Stimulated activated CD8-positive, alpha-beta memory T cell treated with anti-CD3 and anti-CD28 coated beads, Interleukin-4, amount 100 ng/mL, for 4 hours (primary cell): Measurements from ENCODE around the gene HSD11B1.

ENCODE experiments used
- DNase-seq, 2 donors: peaks; one replicate each; pipeline ENCODE4 v3.0.0-alpha.2; 2020; ENCODE audit warnings: low read depth in 2 of 2, low spot score in 1 of 2

Gene HSD11B1

GRCh38 chr1:209780268-209780667, 75.6 kb downstream of the HSD11B1 start:
- no peak for DNase-seq

DNA sequence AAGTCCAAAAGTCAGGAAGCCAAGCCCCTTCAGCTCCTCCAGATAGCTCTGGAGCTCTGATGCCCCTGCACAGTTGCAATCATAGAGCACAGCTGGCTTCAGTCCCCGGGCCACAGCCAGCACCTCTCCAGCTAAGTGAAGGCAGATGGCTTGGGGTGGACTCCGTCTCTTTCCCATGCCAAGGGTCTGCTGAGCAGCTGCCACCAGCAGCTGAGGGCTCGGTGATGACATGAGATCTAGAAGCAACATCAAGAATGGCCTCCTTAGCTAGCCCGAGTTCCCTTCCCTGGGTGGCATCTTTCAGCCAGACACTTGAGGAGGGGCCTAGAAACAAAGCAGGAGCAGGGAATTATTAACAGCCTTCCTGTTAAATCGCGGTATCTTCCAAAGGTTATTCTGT, 78.7 kb downstream of the HSD11B1 start:
- no peak for DNase-seq
